ENCODE data around the gene THOC1.

The THOC1 gene

DNA sequence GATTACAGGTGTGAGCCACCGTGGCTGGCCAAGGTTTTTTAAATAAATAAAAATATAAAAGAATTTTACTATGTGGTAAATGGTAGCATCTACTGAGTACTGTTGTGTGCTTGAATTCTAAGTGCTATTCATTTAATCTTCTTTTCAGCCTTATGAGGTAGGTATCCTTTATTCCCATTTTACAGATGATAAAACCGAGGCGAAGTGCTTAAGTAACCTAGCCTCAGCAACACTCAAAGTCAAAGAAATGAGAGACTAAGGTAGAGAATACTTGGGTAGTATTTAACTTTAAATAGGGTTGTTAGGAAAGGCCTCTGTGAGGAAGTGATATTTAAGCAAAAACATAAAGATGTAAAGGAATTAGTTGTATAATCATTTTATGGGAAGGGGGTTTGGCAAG is 5.7 kb upstream of the THOC1 start:
- no peak overlapping the region for H3K9ac ChIP-seq (ENCODE audit: low read depth, low read length)
- H3K36me3 ChIP-seq (ENCODE audit: insufficient read depth, low read depth, low read length), result no peaks in the 10 kb centered on the region
- no peak overlapping the region for H3K27ac ChIP-seq (ENCODE audit: low read length)
- H3K4me1 ChIP-seq (ENCODE audit: insufficient read depth, low read length), result peaks cover 18% of the 10 kb centered on the region
- no peak overlapping the region for H3K4me3 ChIP-seq (ENCODE audit: low read length)
- H3K27me3 ChIP-seq (ENCODE audit: insufficient read depth, low read length), result no peaks in the 10 kb centered on the region
- no peaks in the 10 kb centered on the region for H3K9me3 ChIP-seq (ENCODE audit: insufficient read depth, low read depth, low read length)

DNA sequence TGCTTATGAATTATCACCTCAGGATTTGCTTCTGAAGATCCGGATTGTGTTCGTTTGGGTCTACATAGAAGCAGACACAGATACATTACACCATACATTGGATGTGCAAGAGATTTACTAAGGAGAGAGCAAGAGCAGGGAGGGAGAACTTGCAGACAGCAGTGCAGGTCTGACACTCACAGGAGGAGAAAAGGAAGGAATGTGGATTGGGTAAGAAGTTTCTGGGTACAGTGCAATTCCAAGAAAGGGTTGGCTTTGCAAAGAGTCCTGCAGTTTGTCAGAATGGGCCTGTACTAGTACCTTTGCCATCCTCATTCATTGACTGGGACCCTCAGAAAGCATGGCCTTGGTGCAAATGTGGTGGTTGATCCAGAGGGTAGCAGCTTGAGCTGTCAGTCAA is 4.8 kb upstream of the THOC1 start:
- Histone ChIP-seq H3K36me3 (ENCODE audit: insufficient read depth, low read depth, low read length) (no peaks in the 10 kb centered on the region), H3K27me3 (ENCODE audit: insufficient read depth, low read length) (no peaks in the 10 kb centered on the region), H3K27ac (ENCODE audit: low read length) (peak overlapping the region; percentile 54), H3K9ac (ENCODE audit: low read depth, low read length) (no peak overlapping the region), H3K9me3 (ENCODE audit: insufficient read depth, low read depth, low read length) (no peaks in the 10 kb centered on the region), H3K4me3 (ENCODE audit: low read length) (no peak overlapping the region), H3K4me1 (ENCODE audit: insufficient read depth, low read length) (peaks cover 18% of the 10 kb centered on the region)

DNA sequence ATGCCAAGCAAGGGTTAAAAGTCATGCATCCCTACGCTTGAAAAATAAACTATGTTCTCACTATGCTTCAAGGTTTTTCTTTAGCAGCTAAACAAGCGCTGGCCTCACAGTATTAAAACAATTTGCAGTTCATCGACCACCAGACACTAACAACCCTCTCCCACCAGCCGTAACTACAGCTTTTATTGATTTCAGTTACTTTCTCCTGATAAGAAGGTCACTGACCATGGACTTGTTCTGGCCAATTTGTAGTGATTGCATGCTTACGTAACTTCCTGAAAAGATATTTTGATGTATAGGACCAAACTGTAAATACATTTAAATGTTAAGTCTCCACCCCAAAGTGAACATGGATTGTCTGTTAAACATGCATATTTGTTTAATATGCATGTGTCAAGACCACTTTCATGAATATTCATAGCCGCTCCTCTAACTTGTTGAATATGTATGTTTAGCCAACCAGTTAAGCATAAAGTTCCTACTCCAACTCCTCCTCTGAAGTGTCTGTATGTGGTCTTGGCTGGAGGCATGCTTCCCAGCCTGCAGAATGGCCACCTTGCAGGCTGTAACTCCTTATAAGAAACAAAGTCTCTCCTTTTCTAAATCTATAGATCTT is 1.7 kb upstream of the THOC1 start:
- peaks cover 18% of the 10 kb centered on the region for H3K4me1 ChIP-seq (ENCODE audit: insufficient read depth, low read length)
- H3K9me3 ChIP-seq (ENCODE audit: insufficient read depth, low read depth, low read length), result no peaks in the 10 kb centered on the region

GRCh38 chr18:267380-267687 is 513 bp downstream of the THOC1 start:
- H3K9ac ChIP-seq (ENCODE audit: low read depth, low read length), result peak overlapping the region; percentile 89
- peak overlapping the region; percentile 53 for H3K27ac ChIP-seq (ENCODE audit: low read length)
- H3K9me3 ChIP-seq (ENCODE audit: insufficient read depth, low read depth, low read length), result no peaks in the 10 kb centered on the region
- H3K4me1 ChIP-seq (ENCODE audit: insufficient read depth, low read length), result peaks cover 13% of the 10 kb centered on the region; the same call in 1 of the 2 replicates
- no peaks in the 10 kb centered on the region for H3K27me3 ChIP-seq (ENCODE audit: insufficient read depth, low read length)
- peak overlapping the region; percentile 79 for H3K4me3 ChIP-seq (ENCODE audit: low read length)
- peaks cover 38% of the 10 kb centered on the region for H3K36me3 ChIP-seq (ENCODE audit: insufficient read depth, low read depth, low read length)

More for the DNA sequence above, 1.7 kb upstream of the THOC1 start:
- H3K27me3 ChIP-seq (ENCODE audit: insufficient read depth, low read length), result no peaks in the 10 kb centered on the region
- H3K27ac ChIP-seq (ENCODE audit: low read length), result no peak overlapping the region
- peaks cover 17% of the 10 kb centered on the region for H3K36me3 ChIP-seq (ENCODE audit: insufficient read depth, low read depth, low read length)
- peak overlapping the region; percentile 79 for H3K4me3 ChIP-seq (ENCODE audit: low read length)
- H3K9ac ChIP-seq (ENCODE audit: low read depth, low read length), result no peak overlapping the region

DNA sequence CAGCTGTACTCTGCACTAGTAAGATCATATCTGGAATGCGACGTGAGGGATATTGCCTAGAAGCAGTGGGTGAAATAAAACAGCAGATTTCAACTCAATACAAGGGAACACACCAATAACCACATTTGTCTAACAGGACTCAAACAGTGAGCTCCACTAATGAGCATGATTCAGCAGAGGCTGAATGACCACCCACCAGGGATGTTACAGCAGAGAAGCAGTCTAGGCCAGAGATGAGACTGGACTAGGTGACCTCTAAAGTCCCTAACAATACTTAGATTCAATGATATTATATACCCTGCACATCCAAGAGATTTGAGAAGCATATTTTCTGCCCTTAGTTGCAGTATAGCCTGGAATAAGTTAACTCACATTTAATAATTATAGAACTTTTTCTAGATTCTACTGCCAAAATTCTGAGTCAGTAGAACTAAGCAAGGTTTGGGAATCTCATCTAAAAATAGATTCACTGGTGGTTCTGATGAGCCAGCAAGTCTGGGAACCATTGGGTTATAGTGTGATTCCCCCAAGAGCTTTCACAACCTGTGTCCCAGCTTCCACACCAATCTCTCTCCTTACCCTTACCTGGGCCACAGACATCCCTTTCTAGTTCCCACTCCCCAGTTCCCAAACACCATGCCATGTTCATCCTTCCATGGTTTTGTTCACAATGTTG is 6.3 kb downstream of the THOC1 start:
- no peak overlapping the region for H3K4me3 ChIP-seq (ENCODE audit: low read length)
- H3K27ac ChIP-seq (ENCODE audit: low read length), result no peak overlapping the region
- H3K27me3 ChIP-seq (ENCODE audit: insufficient read depth, low read length), result no peaks in the 10 kb centered on the region
- no peaks in the 10 kb centered on the region for H3K9me3 ChIP-seq (ENCODE audit: insufficient read depth, low read depth, low read length)
- peaks cover 96% of the 10 kb centered on the region for H3K36me3 ChIP-seq (ENCODE audit: insufficient read depth, low read depth, low read length)
- H3K4me1 ChIP-seq (ENCODE audit: insufficient read depth, low read length), result no peaks in the 10 kb centered on the region
- no peak overlapping the region for H3K9ac ChIP-seq (ENCODE audit: low read depth, low read length)

- Histone ChIP-seq H3K27me3 (ENCODE audit: insufficient read depth, low read length) (no peaks in the 10 kb centered on the region), H3K36me3 (ENCODE audit: insufficient read depth, low read depth, low read length) (peaks cover 98% of the 10 kb centered on the region), H3K4me3 (ENCODE audit: low read length) (no peak overlapping the region), H3K9ac (ENCODE audit: low read depth, low read length) (no peak overlapping the region), H3K27ac (ENCODE audit: low read length) (no peak overlapping the region), H3K4me1 (ENCODE audit: insufficient read depth, low read length) (no peaks in the 10 kb centered on the region), H3K9me3 (ENCODE audit: insufficient read depth, low read depth, low read length) (no peaks in the 10 kb centered on the region)
These were observed 7.3 kb downstream of the THOC1 start for GRCh38 chr18:260547-260946.

DNA sequence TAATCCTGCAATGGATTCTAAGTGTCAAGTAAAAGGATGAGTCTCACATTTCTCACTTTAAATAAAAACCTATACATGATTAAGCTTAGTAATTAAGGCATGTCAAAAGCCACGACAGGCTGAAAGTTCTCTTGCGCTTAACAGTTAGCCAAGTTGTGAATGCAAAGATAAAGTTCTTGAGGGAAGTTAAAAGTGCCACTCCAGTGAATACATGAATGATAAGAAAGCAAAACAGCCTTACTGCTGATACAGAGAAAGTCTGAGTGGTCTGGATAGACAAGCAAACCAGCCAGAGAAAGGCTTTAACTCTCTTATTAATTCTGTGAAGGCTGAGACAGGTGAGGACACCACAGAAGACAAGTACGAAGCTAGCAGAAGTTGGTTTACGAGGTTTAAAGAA is 12.7 kb downstream of the THOC1 start:
- no peak overlapping the region for H3K27ac ChIP-seq (ENCODE audit: low read length)
- H3K27me3 ChIP-seq (ENCODE audit: insufficient read depth, low read length), result no peaks in the 10 kb centered on the region
- peaks cover 100% of the 10 kb centered on the region for H3K36me3 ChIP-seq (ENCODE audit: insufficient read depth, low read depth, low read length)
- no peaks in the 10 kb centered on the region for H3K9me3 ChIP-seq (ENCODE audit: insufficient read depth, low read depth, low read length)
- no peak overlapping the region for H3K9ac ChIP-seq (ENCODE audit: low read depth, low read length)
- H3K4me1 ChIP-seq (ENCODE audit: insufficient read depth, low read length), result no peaks in the 10 kb centered on the region
- H3K4me3 ChIP-seq (ENCODE audit: low read length), result no peak overlapping the region

GRCh38 chr18:253121-253520 is 14.7 kb downstream of the THOC1 start:
- no peaks in the 10 kb centered on the region for H3K4me1 ChIP-seq (ENCODE audit: insufficient read depth, low read length)
- peaks cover 96% of the 10 kb centered on the region for H3K36me3 ChIP-seq (ENCODE audit: insufficient read depth, low read depth, low read length)
- H3K27me3 ChIP-seq (ENCODE audit: insufficient read depth, low read length), result no peaks in the 10 kb centered on the region
- H3K9me3 ChIP-seq (ENCODE audit: insufficient read depth, low read depth, low read length), result no peaks in the 10 kb centered on the region
- H3K27ac ChIP-seq (ENCODE audit: low read length), result no peak overlapping the region
- no peak overlapping the region for H3K4me3 ChIP-seq (ENCODE audit: low read length)
- no peak overlapping the region for H3K9ac ChIP-seq (ENCODE audit: low read depth, low read length)

DNA sequence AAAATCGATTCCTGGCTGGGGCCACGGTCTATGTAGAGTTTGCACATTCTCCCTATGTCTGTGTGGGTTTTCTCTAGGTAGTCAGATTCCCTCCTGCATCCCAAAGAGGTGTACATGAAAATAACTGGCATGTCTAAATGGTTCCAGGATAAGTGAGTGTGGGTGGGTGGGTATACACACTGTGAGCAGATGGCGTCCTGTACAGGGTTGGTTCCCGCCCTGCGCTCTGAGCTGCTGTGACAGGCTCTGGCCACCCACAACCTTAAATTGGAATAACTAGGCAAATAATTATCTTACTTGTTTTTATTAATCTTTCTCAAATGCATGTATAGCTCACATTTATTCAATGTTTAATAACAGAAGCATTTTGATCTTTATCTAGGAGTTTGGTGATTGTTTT is 16.3 kb downstream of the THOC1 start:
- Histone ChIP-seq H3K4me3 (ENCODE audit: low read length) (no peak overlapping the region), H3K9ac (ENCODE audit: low read depth, low read length) (no peak overlapping the region), H3K36me3 (ENCODE audit: insufficient read depth, low read depth, low read length) (peaks cover 96% of the 10 kb centered on the region), H3K9me3 (ENCODE audit: insufficient read depth, low read depth, low read length) (no peaks in the 10 kb centered on the region), H3K27me3 (ENCODE audit: insufficient read depth, low read length) (no peaks in the 10 kb centered on the region), H3K4me1 (ENCODE audit: insufficient read depth, low read length) (no peaks in the 10 kb centered on the region), H3K27ac (ENCODE audit: low read length) (no peak overlapping the region)

DNA sequence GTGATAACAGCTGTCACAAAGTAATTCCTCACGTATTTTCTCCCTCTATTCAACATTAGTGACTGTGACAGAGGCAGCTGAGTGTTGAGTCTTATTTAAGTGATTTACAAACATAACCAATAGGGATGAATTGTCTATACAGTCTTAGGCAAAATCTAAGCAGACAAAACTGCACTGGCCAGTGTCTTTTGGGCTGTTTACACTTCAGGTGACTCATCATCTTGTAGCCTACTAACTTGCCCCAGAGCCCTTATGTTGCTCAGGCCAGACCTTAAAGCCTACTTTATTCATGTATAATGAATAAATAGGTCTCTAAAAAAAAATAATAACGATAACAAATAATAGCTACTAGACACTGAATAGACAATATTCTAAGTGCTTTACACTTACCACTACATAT is 17.2 kb downstream of the THOC1 start:
- no peaks in the 10 kb centered on the region for H3K9me3 ChIP-seq (ENCODE audit: insufficient read depth, low read depth, low read length)
- H3K4me3 ChIP-seq (ENCODE audit: low read length), result no peak overlapping the region
- H3K27me3 ChIP-seq (ENCODE audit: insufficient read depth, low read length), result no peaks in the 10 kb centered on the region
- no peak overlapping the region for H3K27ac ChIP-seq (ENCODE audit: low read length)
- H3K36me3 ChIP-seq (ENCODE audit: insufficient read depth, low read depth, low read length), result peaks cover 96% of the 10 kb centered on the region
- H3K9ac ChIP-seq (ENCODE audit: low read depth, low read length), result no peak overlapping the region
- H3K4me1 ChIP-seq (ENCODE audit: insufficient read depth, low read length), result no peaks in the 10 kb centered on the region

DNA sequence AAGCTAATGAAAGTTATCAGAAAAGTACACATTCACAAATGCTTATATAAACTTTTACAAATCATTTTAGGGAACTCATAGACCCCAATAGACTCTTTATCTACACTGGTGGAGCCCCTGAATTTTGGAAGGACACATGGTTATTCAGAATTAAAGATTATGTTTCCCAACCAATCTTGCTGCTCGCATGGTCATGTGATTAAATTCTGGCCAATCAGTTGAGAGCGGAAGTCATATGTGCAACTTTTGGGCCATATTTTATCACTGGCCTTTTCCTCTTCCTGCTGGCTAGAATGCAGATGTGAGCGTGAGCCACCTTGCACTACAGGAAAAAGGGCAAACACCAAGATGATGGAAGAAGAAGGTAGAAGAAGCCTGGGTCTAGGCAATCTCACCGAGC is 19.8 kb downstream of the THOC1 start:
- H3K9ac ChIP-seq (ENCODE audit: low read depth, low read length), result no peak overlapping the region
- no peaks in the 10 kb centered on the region for H3K27me3 ChIP-seq (ENCODE audit: insufficient read depth, low read length)
- no peak overlapping the region for H3K4me3 ChIP-seq (ENCODE audit: low read length)
- no peak overlapping the region for H3K27ac ChIP-seq (ENCODE audit: low read length)
- H3K36me3 ChIP-seq (ENCODE audit: insufficient read depth, low read depth, low read length), result peaks cover 95% of the 10 kb centered on the region
- no peaks in the 10 kb centered on the region for H3K9me3 ChIP-seq (ENCODE audit: insufficient read depth, low read depth, low read length)
- H3K4me1 ChIP-seq (ENCODE audit: insufficient read depth, low read length), result no peaks in the 10 kb centered on the region

DNA sequence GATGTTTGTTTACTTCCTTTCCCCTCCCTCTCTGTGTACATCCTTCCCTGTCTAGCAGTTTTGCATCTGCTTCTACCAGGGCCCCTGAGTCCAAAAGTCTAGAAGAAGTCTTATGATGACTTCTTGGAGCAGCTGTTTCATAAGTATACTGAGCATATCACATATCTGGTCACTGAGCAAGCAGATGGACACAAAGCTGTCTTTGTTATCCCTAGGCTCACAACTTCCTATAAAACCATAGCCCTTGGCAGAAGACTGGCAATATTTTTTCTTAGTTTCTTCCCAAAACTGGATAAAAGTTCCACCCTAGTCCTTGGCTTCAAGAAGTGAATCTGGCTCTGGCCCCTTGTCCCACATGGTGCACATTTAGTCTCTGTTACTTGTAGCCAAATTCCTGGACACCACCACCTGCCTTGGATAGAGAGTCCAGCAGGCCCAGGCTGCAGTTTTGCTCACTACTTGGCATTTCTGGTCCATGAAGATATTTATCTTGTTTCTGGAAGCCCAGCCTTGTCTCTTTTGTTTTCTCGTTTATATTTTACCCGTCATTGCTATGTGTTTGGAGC is 22.5 kb downstream of the THOC1 start:
- Histone ChIP-seq H3K27me3 (ENCODE audit: insufficient read depth, low read length) (no peaks in the 10 kb centered on the region), H3K27ac (ENCODE audit: low read length) (no peak overlapping the region), H3K4me3 (ENCODE audit: low read length) (no peak overlapping the region), H3K9ac (ENCODE audit: low read depth, low read length) (no peak overlapping the region), H3K4me1 (ENCODE audit: insufficient read depth, low read length) (no peaks in the 10 kb centered on the region), H3K9me3 (ENCODE audit: insufficient read depth, low read depth, low read length) (no peaks in the 10 kb centered on the region), H3K36me3 (ENCODE audit: insufficient read depth, low read depth, low read length) (peaks cover 93% of the 10 kb centered on the region)
